Stimulated activated CD8-positive, alpha-beta memory T cell treated with anti-CD3 and anti-CD28 coated beads, Interleukin-15, amount 100 ng/mL, for 4 hours (primary cell): ENCODE data around the gene FAM32A.

Source experiments
- DNase-seq, 2 donors: peaks; one replicate each; pipeline ENCODE4 v3.0.0-alpha.2; 2020; ENCODE audit warnings: low read depth in 2 of 2

The FAM32A gene

GRCh38 chr19:16185123-16185767, at the start of gene FAM32A:
FAM32A (plus strand) TSS chr19:16185410; CDS start chr19:16185443, 33 bp downstream.
- peak; percentile 96 to 98 for DNase-seq

- no peak for DNase-seq
These were observed 49.6 kb upstream of the FAM32A start for GRCh38 chr19:16135430-16136127.

- DNase-seq = no peak
These were observed 48.8 kb upstream of the FAM32A start for GRCh38 chr19:16136185-16136999.

GRCh38 chr19:16139752-16140151, 45.5 kb upstream of the FAM32A start:
- no peak for DNase-seq

- DNase-seq = no peak
These were observed 44.2 kb upstream of the FAM32A start for GRCh38 chr19:16141043-16141442.

- no peak for DNase-seq
These were observed 43.1 kb upstream of the FAM32A start for GRCh38 chr19:16142032-16142580.

GRCh38 chr19:16143399-16144215, 41.6 kb upstream of the FAM32A start, which contains the start of gene HSH2D:
HSH2D (plus strand) TSS chr19:16143685; CDS start chr19:16148751, 5,066 bp downstream.
- DNase-seq = peak; percentile 49 to 69

GRCh38 chr19:16144216-16144581, 41.0 kb upstream of the FAM32A start:
- DNase-seq = no peak

GRCh38 chr19:16146112-16146511, 39.1 kb upstream of the FAM32A start:
- no peak for DNase-seq

- no peak for DNase-seq
These were observed 36.6 kb upstream of the FAM32A start for GRCh38 chr19:16148443-16149229.

GRCh38 chr19:16153582-16154336, 31.5 kb upstream of the FAM32A start:
- DNase-seq = no peak

- DNase-seq = no peak
These were observed 30.7 kb upstream of the FAM32A start for GRCh38 chr19:16154557-16154956.

- DNase-seq = no peak
These were observed 30.1 kb upstream of the FAM32A start for GRCh38 chr19:16155128-16155527.

GRCh38 chr19:16156904-16157303, 28.3 kb upstream of the FAM32A start:
- no peak for DNase-seq

- DNase-seq = no peak
These were observed 27.6 kb upstream of the FAM32A start for GRCh38 chr19:16157601-16158000.

- no peak for DNase-seq
These were observed 25.6 kb upstream of the FAM32A start for GRCh38 chr19:16159655-16160054.

GRCh38 chr19:16160445-16160942, 24.7 kb upstream of the FAM32A start:
- DNase-seq = no peak

GRCh38 chr19:16160943-16161560, 24.2 kb upstream of the FAM32A start:
- no peak for DNase-seq

- no peak for DNase-seq
These were observed 23.4 kb upstream of the FAM32A start for GRCh38 chr19:16161840-16162239.
